Neural cell (in vitro differentiated cells): ENCODE results near the gene RAPGEF5. TPM values are rescaled to one million over a fixed set of nuclear protein-coding genes. Genes with fewer than 3 reads are reported as not detected.

Experiments
- H2AFZ ChIP-seq: fragments of 200-600, 300-800 bp; sonication (generic), shearing (Covaris generic); 2 replicates; pipeline ENCODE4 v1.6.0; 2014; ENCODE audit warnings: low read depth, mild to moderate bottlenecking, antibody characterized with exemption, low read length, moderate library complexity
- H3F3A ChIP-seq: fragments of 200-600 bp; shearing (Covaris generic); 2 replicates; pipeline ENCODE4 v1.6.1; 2016; ENCODE audit warnings: mild to moderate bottlenecking, moderate library complexity, mixed read lengths, antibody characterized with exemption, low read length; ENCODE audit not compliant: insufficient read depth, poor library complexity, severe bottlenecking
- H3K27ac ChIP-seq: fragments of 200-600, 300-800 bp; sonication (generic), shearing (Covaris generic); 2 replicates; pipeline ENCODE4 v1.5.1; 2014; ENCODE audit warnings: mild to moderate bottlenecking, low read length, moderate library complexity
- H3K27me3 ChIP-seq: fragments of 300-800, 200-600 bp; sonication (generic), shearing (Covaris generic); 2 replicates; pipeline ENCODE4 v1.6.0; 2014; ENCODE audit warnings: mild to moderate bottlenecking, low read depth, low read length, moderate library complexity; ENCODE audit not compliant: insufficient read depth
- H3K36me3 ChIP-seq: fragments of 300-800, 200-600 bp; sonication (generic), shearing (Covaris generic); 2 replicates; pipeline ENCODE4 v1.5.1; 2014; ENCODE audit warnings: mild to moderate bottlenecking, antibody characterized with exemption, low read length, moderate library complexity; ENCODE audit not compliant: insufficient read depth
- H3K4me2 ChIP-seq: fragments of 300-800, 200-600 bp; sonication (generic), shearing (Covaris generic); 2 replicates; pipeline ENCODE4 v1.6.0; 2014; ENCODE audit warnings: mild to moderate bottlenecking, low read length
- H3K4me3 ChIP-seq: fragments of 300-800, 200-600 bp; sonication (generic), shearing (Covaris generic); 2 replicates; pipeline ENCODE4 v1.5.1; 2014; ENCODE audit warnings: mild to moderate bottlenecking, low read length, moderate library complexity
- H3K79me2 ChIP-seq: fragments of 200-600 bp; shearing (Covaris generic); replicated peaks from 2 replicates; pipeline ENCODE4 v1.6.0; 2014; ENCODE audit warnings: mild to moderate bottlenecking, low read length, moderate library complexity; ENCODE audit not compliant: insufficient read depth
- H3K9ac ChIP-seq: fragments of 300-800, 200-600 bp; sonication (generic), shearing (Covaris generic); 2 replicates; pipeline ENCODE4 v1.6.1; 2016; ENCODE audit warnings: mild to moderate bottlenecking, low read length, mixed read lengths
- H3K9me2 ChIP-seq: fragments of 200-600 bp; shearing (Covaris generic); 2 replicates; pipeline ENCODE4 v1.6.1; 2016; ENCODE audit warnings: mild to moderate bottlenecking, low read length, mixed read lengths; ENCODE audit not compliant: insufficient read depth
- H3K9me3 ChIP-seq: fragments of 200-600, 300-800 bp; sonication (generic), shearing (Covaris generic); 2 replicates; pipeline ENCODE4 v1.6.1; 2016; ENCODE audit warnings: mild to moderate bottlenecking, mixed run types, low read length, moderate library complexity, mixed read lengths
- H4K20me1 ChIP-seq: fragments of 200-600 bp; shearing (Covaris generic); 2 replicates; pipeline ENCODE4 v1.6.1; 2016; ENCODE audit warnings: mild to moderate bottlenecking, mixed run types; ENCODE audit not compliant: insufficient read depth
- EP300 ChIP-seq: fragments of 450-650 bp; conservative IDR thresholded peaks from 2 replicates; pipeline ENCODE4 v1.6.1; 2014; ENCODE audit warnings: antibody characterized with exemption, mild to moderate bottlenecking, moderate library complexity; ENCODE audit not compliant: poor library complexity, severe bottlenecking
- EZH2 ChIP-seq: fragments of 200-600, 300-800 bp; shearing (Covaris generic), sonication (generic); IDR thresholded peaks from 2 replicates; pipeline ENCODE4 v1.6.1; 2014; ENCODE audit warnings: antibody characterized with exemption, low read length, borderline replicate concordance, mild to moderate bottlenecking; ENCODE audit not compliant: insufficient read depth, poor library complexity, severe bottlenecking
- MXI1 ChIP-seq: fragments of 450-650 bp; conservative IDR thresholded peaks from 2 replicates; pipeline ENCODE4 v1.6.1; 2014; ENCODE audit warnings: antibody characterized with exemption, mild to moderate bottlenecking; ENCODE audit not compliant: poor library complexity, severe bottlenecking
- POLR2AphosphoS5 ChIP-seq: IDR thresholded peaks from 2 replicates; pipeline ENCODE4 v1.6.1; 2012
- RAD21 ChIP-seq: fragments of 450-650 bp; conservative IDR thresholded peaks from 2 replicates; pipeline ENCODE4 v1.6.1; 2014; ENCODE audit warnings: antibody characterized with exemption, mild to moderate bottlenecking, moderate library complexity
- SMC3 ChIP-seq: fragments of 450-650 bp; conservative IDR thresholded peaks from 2 replicates; pipeline ENCODE4 v1.6.1; 2014; ENCODE audit warnings: antibody characterized with exemption, mild to moderate bottlenecking, moderate library complexity; ENCODE audit not compliant: poor library complexity
- TAF1 ChIP-seq: IDR thresholded peaks from 2 replicates; pipeline ENCODE4 v1.6.1; 2012; ENCODE audit warnings: low read depth
- polyA plus RNA-seq: library from polyadenylated mRNA; depleted of rRNA; stranded (reverse); fragments of >200 nt; gene quantifications from 2 replicates; pipeline ENCODE4 v1.2.3, GENCODE V29; 2014
- TF ChIP-seq, protein P1 (sequence below): IDR thresholded peaks from 2 replicates; pipeline ENCODE4 v1.6.1; 2012; ENCODE audit warnings: borderline replicate concordance
- TF ChIP-seq, protein P2 (sequence below): fragments of 450-650 bp; IDR thresholded peaks from 2 replicates; pipeline ENCODE4 v1.5.1; 2014; ENCODE audit warnings: antibody characterized with exemption, mild to moderate bottlenecking, moderate library complexity; ENCODE audit not compliant: poor library complexity, severe bottlenecking

The RAPGEF5 gene
- polyA plus RNA-seq, 1 donor from 2014 or later, result 48.0 TPM

DNA sequence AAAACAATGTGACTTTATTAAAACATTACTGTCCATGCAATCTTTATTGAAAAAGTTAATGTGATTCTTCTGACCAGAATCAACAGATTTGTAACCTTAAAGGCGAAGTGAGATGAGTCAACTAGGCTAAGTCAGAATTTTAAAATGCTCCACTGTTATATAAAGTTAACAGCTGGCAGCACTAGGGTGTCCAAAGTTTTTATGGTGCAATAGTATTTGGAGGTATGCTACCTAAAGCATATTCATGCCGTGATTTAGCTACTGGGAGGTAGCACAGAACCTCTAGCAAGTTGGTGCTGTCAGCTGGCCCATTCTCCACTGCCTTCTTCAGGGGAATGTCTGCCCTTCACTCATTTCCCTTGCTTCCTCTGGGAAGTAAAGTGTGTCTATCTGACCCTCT lies 126.7 kb downstream of the RAPGEF5 start:
- no peaks in the 10 kb centered on the region for H3K9me3 ChIP-seq
- H3K4me2 ChIP-seq, result no peak overlapping the region
- no peak overlapping the region for H3K9ac ChIP-seq
- no peaks in the 10 kb centered on the region for H3K36me3 ChIP-seq
- H3K4me3 ChIP-seq, result no peak overlapping the region
- H3K79me2 ChIP-seq, result no peaks in the 10 kb centered on the region
- no peaks in the 10 kb centered on the region for H3K27me3 ChIP-seq
- H2AFZ ChIP-seq, result no peak overlapping the region
- no peak overlapping the region for H3K27ac ChIP-seq
- TF ChIP-seq TAF1, result no peak
- TF ChIP-seq, protein P1, sequence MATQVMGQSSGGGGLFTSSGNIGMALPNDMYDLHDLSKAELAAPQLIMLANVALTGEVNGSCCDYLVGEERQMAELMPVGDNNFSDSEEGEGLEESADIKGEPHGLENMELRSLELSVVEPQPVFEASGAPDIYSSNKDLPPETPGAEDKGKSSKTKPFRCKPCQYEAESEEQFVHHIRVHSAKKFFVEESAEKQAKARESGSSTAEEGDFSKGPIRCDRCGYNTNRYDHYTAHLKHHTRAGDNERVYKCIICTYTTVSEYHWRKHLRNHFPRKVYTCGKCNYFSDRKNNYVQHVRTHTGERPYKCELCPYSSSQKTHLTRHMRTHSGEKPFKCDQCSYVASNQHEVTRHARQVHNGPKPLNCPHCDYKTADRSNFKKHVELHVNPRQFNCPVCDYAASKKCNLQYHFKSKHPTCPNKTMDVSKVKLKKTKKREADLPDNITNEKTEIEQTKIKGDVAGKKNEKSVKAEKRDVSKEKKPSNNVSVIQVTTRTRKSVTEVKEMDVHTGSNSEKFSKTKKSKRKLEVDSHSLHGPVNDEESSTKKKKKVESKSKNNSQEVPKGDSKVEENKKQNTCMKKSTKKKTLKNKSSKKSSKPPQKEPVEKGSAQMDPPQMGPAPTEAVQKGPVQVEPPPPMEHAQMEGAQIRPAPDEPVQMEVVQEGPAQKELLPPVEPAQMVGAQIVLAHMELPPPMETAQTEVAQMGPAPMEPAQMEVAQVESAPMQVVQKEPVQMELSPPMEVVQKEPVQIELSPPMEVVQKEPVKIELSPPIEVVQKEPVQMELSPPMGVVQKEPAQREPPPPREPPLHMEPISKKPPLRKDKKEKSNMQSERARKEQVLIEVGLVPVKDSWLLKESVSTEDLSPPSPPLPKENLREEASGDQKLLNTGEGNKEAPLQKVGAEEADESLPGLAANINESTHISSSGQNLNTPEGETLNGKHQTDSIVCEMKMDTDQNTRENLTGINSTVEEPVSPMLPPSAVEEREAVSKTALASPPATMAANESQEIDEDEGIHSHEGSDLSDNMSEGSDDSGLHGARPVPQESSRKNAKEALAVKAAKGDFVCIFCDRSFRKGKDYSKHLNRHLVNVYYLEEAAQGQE, result no peak
- TF ChIP-seq RAD21, result no peak
- TF ChIP-seq EZH2, result no peak
- no peak for TF ChIP-seq MXI1
- TF ChIP-seq, protein P2, sequence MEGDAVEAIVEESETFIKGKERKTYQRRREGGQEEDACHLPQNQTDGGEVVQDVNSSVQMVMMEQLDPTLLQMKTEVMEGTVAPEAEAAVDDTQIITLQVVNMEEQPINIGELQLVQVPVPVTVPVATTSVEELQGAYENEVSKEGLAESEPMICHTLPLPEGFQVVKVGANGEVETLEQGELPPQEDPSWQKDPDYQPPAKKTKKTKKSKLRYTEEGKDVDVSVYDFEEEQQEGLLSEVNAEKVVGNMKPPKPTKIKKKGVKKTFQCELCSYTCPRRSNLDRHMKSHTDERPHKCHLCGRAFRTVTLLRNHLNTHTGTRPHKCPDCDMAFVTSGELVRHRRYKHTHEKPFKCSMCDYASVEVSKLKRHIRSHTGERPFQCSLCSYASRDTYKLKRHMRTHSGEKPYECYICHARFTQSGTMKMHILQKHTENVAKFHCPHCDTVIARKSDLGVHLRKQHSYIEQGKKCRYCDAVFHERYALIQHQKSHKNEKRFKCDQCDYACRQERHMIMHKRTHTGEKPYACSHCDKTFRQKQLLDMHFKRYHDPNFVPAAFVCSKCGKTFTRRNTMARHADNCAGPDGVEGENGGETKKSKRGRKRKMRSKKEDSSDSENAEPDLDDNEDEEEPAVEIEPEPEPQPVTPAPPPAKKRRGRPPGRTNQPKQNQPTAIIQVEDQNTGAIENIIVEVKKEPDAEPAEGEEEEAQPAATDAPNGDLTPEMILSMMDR, result no peak
- no peak for TF ChIP-seq POLR2AphosphoS5
- TF ChIP-seq SMC3, result no peak
- no peak for TF ChIP-seq EP300
- H3K9me2 ChIP-seq, result no peaks in the 10 kb centered on the region
- no peaks in the 10 kb centered on the region for H3F3A ChIP-seq
- H4K20me1 ChIP-seq, result no peaks in the 10 kb centered on the region

DNA sequence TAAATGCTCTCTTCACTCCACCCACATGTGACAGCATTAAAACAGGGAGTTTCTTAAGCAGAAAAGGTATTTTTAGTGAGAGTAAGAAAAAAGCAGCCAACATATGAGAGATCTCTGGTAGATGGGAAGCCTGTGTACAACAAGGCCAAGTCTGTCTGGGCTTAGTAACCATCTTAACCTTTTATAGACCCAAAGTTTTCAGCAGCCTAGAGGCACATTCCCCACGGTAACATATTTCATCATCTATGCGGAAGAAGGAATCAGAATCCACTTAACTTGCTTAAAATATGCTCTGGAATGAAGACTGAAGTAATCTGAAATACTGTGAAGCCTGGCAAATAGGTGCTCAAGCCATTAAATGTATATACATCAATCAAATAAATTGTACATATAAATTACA lies 127.8 kb downstream of the RAPGEF5 start:
- no peaks in the 10 kb centered on the region for H3K79me2 ChIP-seq
- no peaks in the 10 kb centered on the region for H3K9me2 ChIP-seq
- H3K9me3 ChIP-seq, result no peaks in the 10 kb centered on the region
- no peak overlapping the region for H3K27ac ChIP-seq
- H3K36me3 ChIP-seq, result no peaks in the 10 kb centered on the region
- H3K27me3 ChIP-seq, result no peaks in the 10 kb centered on the region
- no peaks in the 10 kb centered on the region for H3F3A ChIP-seq
- H2AFZ ChIP-seq, result no peak overlapping the region
- no peak overlapping the region for H3K4me3 ChIP-seq
- TF ChIP-seq EP300, result no peak
- no peak for TF ChIP-seq RAD21
- TF ChIP-seq, protein P1, result no peak
- TF ChIP-seq MXI1, result no peak
- TF ChIP-seq EZH2, result no peak
- no peak for TF ChIP-seq SMC3
- TF ChIP-seq, protein P2, result no peak
- no peak for TF ChIP-seq TAF1
- TF ChIP-seq POLR2AphosphoS5, result no peak
- H4K20me1 ChIP-seq, result no peaks in the 10 kb centered on the region
- no peak overlapping the region for H3K9ac ChIP-seq
- no peak overlapping the region for H3K4me2 ChIP-seq
